Left forelimb (tissue), 1 donor: ENCODE measurements around the gene TTC21A.

Source experiments
- DNase-seq: peaks from one replicate; pipeline ENCODE4 v3.0.0-alpha.2; 2018; ENCODE audit warnings: low spot score

The TTC21A gene

DNA sequence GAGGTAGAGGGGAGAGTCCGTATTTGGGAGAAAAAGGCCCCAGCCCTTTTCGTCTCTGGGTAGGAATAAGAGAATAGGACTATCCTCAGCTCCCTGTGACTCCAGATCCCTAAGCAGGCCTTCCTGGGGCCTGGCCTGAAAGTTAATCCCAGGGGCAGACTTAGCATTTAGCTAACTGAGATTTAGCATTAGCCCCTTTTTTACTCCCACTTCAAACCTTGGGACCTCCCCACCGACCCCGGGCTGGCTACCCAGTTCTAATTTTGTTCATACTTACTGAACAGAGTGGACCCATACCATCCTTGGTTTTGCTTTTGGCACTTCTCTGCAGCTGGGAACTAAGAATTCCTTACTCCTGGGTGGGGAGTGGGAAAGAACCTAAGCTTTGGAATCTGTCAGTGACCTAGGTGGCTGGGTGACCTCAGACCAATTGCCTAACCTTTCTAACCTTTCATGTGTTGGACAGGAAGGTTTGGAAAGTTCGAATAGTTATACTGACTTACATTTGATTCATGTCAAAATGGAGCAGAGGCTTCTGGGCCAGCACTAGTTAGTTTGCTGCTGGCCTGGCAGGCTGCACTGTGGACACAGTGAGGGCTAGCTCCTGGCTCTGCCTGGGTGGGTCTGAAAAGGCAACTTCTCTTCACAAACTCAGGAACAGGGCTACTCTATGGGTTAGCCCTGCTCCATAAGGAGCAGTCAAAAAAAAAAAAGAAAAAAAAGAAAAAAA lies 11.6 kb downstream of the TTC21A start:
- DNase-seq = no peak

DNA sequence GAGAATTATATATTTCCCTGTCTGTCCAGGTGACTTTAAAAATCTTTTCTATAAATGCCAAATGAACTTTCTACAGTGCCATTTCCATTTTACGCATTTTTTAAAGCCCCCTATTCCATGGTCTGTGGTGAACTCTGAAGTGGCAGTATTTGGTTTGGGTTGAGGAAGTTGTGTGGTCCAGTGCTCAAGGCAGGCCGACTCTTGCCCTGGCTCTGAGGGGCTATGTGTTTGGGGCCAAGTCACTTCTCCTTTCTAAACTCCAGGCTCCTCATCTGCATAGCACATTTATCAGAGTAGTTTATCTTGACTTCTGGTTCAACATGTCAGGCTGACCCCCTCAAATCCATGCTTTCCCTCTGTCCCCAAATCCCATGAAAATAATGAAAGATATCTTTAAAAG lies 14.1 kb downstream of the TTC21A start:
- no peak for DNase-seq

DNA sequence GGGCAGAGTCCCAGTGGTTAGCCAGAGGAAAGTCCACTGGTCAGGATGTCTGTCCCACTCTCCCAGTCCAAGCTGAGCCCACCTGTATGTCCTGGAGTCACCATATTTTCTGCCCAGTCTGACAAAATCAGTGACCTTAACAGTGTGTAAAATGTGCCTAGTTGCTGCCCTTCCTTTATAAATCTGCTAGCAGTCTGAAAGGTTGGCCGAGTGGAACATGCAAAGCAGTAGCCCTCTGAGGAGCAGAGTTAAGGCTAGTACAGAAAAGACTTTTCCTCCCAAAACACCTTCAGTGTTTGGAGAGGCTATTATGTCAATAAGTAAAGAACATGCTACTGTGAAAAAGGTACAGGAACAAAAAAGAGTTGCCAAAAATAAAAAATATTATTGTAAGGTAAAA lies 15.3 kb downstream of the TTC21A start:
- no peak for DNase-seq

DNA sequence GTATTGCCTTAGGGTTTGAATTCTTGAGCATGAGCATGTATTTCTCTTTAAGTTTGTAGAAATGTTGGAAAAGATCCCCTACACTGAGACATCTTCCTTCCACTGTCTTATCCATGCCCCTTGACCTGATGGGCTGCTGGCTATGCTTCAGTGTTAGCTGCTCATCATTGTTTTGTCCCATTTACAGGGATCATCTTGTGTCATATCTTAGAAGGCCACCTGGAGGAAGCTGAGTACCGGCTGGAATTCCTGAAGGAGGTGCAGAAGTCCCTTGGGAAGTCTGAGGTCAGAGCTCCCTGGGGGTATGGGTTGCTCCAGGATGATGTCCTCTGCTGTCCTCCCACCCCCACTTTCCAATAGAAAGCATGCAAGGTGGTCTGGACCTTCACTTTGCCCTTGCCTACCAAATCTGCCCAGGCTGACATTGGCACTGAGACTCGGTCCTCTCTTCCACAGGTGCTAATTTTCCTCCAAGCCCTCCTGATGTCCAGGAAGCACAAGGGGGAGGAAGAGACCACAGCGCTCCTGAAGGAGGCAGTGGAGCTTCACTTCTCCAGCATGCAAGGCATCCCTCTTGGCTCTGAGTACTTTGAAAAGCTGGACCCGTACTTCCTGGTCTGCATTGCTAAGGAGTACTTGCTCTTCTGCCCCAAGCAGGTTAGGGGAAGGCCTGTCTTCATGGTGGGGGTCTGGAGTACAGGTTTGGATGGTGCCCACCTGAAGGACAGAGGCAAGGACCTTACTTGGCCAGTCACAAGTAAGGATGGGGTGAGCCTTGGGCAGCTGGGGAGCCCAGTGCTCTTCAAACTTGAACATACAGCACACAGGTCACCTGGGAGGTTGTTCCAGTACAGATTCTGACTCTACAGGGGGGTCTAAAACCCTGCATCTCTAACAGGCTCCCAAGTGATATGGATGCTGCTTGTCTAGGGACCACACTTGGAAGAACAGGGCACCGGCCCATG lies 17.7 kb downstream of the TTC21A start:
- no peak for DNase-seq

DNA sequence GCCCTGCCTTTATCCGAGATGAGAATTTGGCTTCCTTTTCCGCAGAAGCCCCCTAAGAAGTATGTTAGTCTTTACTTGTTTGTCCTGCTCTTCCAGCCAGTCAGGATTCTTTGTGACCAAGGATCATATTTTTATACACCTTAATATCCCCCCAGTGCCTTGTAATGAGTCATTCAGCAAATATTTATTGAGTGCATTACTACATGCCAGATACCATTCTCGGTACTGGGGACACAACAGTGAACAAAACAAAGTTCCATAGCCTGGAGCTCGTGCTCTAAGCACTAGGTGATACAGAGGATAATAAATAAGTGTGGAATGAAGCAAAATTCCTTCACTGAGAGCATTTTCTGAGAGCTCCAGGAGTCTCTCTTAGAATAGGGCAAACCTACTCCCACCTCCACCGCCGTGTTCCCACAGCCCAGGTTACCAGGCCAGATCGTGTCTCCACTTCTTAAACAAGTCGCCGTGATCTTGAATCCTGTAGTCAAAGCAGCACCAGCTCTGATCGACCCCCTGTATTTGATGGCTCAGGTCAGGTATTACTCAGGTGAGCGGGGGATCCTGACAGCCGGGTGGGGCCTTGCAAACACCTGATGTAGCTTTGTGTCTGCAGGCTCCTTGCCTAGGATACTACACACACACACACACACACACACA lies 18.5 kb downstream of the TTC21A start:
- no peak for DNase-seq

DNA sequence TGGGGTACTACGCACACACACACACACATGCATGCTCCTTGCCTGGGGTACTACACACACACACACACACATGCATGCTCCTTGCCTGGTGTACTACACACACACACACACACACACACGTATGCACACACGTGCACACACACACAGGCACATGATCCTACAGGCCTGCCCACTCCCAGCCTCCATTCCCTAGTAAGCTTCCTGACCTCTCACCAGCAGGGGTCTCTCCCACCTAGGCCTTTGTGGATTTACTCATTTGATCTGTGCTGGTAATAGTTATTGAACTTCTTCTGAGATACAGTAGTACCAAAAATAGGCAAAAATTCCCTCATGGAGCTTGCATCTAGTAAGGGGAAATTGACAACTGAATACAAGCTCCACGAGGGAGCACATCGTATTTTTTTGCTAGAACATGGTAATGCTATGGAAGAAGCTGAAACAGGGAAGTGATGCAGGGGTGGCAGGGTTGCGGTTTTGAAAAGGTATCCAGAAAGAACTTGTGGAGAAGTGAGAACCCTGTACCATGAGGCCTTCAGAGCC lies 19.1 kb downstream of the TTC21A start:
- DNase-seq = no peak

DNA sequence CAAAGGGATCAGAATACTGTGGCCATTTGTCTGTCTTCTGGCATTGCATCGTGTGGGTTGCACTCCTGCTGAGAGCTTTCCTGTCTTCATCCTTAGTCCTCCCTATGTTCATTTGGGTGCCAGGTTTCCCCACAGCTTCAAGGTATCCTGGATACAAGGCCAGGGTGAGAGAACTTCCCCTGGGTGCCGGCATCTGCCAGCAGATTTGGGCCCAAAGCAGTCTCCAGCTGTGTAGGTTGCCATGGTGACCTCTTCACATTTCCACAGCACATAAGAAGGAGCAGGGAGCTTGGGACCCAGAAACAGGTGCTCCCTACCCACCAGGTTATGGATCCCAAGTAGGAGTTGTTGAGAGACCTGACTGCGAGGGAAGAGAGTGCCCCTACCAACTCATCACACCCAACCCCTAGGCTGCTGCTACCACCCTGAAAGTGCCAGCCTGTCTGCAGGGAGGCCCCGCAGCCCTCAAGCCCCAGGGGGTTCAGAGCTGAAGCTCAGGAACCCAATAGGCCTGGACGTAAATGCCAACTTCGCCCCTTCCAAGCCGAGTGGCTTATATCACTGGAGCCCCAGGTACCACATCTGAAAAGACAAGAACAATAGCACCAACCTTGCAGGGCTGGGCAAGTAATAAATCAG lies 19.9 kb downstream of the TTC21A start:
- DNase-seq = no peak

DNA sequence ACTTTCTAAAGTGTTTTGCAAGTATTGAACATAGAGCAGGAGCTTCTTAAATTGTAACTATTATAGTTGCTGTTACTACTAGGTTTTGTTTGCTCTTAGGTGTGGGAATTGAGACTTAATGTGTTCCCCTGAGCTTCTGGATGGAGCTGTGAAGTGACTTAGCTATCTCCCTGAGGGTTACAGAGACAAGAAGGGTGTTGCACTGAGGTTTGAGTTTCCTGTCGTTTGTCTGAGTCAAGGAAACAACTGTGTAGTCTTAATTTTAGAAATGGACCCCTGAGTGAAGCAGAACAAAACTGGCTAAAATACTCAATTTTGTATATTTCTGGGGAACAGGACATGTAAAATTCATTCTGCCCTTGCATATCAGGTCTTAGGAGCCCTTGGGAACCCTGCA lies 20.4 kb downstream of the TTC21A start:
- no peak for DNase-seq

DNA sequence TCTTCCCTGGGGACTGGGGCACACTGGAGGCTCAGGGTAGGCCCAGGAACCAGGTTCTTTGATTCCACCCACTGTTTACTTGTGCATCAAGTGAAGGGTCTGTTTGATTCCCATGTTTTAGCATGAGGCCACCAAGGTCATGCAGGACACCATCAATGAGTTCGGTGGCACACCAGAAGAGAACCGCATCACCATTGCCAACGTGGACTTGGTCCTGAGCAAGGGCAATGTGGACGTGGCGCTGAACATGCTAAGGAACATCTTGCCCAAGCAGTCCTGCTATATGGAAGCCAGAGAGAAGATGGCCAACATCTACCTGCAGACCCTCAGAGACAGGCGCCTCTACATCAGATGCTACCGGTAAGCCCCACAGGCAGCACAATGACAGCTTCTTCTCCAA lies 21.5 kb downstream of the TTC21A start:
- no peak for DNase-seq

DNA sequence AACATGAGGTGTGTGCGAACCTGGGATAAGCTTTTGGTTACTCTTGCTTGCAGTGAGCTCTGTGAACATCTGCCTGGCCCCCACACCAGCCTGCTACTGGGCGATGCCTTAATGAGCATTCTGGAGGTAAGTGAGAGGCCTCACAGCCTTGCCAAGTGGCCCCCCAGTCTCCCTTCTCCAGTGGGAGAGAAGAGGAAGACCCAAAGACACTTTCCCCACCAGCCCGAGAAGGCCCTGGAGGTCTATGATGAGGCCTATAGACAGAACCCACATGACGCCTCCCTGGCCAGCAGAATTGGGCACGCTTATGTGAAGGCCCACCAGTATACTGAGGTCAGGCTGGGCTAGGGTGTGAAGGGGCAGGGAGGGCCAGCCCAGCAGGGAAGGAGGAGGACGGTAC lies 22.5 kb downstream of the TTC21A start:
- DNase-seq = no peak

DNA sequence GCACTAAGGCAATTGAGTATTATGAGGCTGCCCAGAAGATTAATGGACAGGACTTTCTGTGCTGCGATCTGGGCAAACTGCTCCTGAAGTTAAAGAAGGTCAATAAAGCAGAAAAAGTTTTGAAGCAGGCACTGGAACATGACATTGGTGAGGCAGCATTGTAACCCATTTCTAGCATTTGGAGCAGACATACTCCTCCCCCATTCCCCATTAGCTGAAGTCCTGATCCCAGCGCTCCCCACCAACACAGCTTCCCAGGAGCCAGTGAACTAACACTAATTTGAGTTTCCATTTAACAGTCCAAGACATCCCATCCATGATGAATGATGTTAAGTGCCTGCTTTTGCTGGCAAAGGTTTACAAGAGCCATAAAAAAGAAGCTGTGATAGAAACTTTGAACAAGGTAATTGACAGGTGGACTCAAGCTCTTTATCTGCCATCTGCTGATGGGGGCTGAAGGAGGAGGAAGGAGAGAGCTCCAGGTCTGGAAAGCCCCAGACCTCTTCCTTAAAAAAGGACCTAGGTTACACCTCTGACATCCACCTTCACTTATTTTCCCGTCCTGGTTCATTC lies 23.3 kb downstream of the TTC21A start:
- no peak for DNase-seq

DNA sequence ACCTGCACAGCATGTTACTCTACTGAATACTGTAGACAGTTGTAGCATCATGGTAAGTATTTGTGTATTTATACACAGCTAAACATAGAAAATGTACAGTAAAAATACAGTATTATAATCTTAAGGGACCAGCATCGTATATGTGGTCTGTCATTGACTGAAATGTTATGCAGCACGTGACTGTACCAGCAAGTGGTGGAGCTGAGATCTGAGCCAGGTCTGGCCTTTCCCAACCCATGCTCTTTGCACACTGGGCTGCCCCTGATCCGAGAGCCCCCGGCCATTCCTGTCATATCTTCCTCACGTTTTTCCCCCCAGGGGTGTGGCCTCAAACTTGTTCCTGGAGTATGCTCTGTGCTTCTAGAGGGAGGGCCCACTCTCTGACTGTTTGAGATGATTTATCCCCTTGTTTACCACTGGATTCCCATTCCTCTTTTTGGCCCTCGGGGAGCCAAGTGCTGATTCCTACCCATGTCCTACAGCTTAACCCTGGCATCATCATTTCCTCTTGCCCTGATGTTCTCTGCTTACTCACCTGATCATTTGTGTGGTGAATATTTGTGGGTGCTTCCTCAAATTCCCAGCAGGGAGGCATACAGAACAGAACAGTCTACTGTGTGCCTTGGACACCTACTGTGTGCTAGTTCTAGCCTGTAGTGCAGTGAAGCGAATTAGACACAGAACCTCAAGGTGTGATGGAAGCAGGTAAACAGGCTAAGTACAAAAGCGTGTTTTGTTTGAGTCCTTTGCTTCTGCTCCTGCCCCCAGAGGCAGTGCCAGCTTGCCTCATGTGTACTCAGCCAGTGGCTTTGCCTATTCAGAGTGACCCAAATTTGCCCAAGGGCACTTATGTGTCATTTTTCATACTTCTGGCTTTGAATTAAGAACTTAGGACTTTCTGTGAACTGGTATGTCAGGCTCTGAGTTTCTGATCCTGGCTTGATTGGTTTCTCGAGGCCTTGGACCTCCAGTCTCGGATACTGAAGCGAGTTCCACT lies 24.9 kb downstream of the TTC21A start:
- no peak for DNase-seq

DNA sequence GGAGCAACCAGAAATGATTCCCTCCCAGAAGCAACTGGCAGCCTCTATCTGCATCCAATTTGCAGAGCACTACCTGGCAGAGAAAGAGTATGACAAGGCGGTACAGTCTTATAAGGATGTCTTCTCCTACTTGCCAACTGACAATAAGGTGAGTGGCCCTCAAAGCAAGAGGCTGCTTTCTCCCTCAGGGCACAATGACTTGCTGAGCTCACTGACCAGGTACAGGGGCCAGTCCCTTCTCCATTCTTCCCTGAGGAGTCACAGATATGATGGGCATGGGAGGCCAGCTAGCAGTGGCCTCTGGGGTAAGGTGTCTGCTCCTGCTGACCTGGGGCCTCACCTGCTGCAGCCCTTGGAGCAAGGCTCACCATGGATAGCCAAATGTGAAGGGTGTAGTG lies 25.6 kb downstream of the TTC21A start:
- DNase-seq = no peak

DNA sequence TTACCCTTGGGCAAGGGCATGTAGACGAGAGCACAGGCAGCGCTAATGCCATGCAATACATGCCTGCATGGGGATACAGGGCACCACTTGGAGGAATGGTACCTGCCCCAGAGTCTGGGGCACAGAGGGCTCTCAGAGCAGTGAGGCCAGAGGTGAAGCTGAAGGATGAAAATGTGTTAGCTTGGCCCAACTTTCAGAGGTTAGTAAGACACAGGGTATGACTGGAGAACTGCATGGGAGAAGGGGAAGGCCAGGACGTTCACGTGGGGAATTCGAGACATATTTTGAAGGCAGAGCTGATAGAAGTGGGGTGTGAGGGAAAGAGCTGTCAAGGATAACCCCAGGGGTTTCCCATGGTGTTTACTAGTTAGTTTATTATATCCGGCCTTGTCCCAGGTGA lies 26.3 kb downstream of the TTC21A start:
- no peak for DNase-seq

DNA sequence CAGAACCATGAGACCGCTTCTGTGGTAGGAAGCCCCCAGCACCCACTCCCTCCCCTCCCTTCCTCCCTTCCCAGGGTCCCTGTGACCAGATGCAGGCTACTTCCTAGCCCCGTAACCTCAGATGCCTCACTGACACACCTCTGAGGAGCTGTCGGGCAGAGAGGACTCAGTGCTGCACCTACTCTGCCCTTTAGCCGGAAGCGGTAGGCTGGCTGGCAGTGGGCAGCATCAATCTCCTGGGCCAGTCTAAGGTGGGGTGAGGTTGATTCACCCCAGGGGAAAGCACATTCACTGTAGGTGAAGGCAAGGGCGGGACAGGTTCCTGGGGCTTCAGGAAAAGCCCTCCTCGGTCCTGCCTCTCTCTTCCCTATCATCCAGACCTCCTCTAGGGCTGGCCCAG lies 26.8 kb downstream of the TTC21A start:
- DNase-seq = no peak

DNA sequence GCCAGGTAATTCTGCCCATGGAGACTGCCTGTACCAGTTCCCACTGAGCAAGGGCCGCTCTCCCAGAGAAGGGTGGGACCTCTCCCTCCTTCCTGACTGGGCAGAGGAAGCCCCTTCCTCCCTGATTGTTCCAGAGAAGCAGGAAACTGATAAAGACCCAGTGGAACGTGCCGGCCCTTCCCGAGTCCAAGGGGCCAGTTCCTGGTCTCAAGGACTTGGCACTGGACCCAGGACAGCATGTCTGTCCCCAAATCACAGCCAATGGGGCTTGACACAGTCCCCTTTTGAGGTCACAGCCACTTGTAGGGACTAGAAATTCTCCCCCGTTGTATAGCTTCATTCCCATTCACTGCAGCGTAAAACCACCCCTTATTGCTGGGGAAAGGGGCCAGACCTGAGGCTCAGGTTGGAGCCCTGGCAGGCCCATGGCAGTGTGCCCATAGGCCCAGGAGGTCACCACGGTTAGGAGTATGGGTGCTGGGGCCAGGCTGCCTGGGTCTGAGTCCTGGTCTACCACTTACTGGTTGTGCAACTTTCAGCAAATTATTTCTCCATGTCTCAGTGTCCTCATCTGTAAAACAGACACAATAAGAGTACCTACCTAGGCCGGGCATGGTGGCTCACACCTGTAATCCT lies 27.8 kb downstream of the TTC21A start:
- DNase-seq = no peak

DNA sequence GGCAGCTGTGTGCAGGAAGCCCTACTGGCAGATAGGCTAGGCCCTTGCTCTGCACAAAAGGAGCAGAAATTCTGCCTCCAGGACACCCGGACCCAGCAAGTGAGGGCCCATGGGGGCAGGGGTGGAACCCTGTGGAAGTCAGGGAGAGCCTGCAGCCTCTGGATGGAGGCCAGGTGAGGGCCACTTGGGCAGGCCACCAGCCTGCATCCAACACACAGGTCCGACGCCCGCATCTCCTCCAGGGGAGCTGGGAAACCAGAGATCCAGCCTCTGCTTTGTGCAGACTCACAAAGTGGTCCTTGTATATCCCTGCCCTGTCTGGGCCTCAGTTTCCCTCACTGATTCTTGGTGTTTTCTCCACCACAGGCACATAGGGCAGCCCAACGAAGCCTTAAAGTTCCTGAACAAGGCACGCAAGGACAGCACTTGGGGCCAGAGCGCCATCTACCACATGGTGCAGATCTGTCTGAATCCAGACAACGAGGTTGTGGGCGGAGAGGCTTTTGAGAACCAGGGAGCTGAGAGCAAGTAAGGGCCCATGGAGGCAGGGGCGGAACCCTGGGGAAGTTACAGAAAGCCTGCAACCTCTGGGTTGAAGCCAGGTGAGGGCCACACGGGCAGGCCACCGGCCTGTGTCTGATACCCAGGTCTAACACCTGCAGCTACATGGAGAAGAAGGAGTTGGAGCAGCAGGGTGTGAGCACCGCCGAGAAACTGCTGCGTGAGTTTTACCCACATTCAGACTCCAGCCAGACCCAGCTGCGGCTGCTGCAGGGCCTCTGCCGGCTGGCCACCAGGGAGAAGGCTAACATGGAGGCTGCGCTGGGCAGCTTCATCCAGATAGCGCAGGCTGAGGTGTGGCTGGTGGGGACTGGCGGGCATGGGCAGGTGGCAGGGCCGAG lies 29.3 kb downstream of the TTC21A start:
- no peak for DNase-seq

DNA sequence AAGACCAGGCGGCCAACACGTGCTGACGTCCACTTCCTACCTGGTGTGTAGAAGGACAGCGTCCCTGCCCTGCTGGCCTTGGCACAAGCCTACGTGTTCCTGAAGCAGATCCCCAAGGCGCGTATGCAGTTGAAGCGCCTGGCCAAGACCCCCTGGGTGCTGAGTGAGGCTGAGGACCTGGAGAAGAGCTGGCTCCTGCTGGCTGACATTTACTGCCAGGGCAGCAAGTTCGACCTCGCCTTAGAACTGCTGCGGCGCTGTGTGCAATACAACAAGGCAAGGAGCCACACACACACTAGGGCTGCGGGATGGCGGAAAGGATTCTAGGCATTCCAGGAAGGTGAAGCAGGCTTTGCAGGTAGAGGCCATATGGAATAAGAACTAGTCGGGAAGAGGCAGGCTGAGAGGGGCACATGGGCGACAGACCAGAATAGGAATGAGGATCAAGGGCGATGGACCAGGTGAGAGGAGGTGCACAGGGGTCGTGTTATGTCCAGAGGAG lies 30.0 kb downstream of the TTC21A start:
- DNase-seq = no peak
